ENCODE measurements around the gene DDX11.
A peak's percentile ranks its signal among the peaks of the same experiment; 100 is the strongest.
"Not testable (repeated sequence)": the region's sequence is repeated elsewhere in the genome, so short reads cannot be mapped to it uniquely, and the experiment has no call there.

Gene DDX11

DNA sequence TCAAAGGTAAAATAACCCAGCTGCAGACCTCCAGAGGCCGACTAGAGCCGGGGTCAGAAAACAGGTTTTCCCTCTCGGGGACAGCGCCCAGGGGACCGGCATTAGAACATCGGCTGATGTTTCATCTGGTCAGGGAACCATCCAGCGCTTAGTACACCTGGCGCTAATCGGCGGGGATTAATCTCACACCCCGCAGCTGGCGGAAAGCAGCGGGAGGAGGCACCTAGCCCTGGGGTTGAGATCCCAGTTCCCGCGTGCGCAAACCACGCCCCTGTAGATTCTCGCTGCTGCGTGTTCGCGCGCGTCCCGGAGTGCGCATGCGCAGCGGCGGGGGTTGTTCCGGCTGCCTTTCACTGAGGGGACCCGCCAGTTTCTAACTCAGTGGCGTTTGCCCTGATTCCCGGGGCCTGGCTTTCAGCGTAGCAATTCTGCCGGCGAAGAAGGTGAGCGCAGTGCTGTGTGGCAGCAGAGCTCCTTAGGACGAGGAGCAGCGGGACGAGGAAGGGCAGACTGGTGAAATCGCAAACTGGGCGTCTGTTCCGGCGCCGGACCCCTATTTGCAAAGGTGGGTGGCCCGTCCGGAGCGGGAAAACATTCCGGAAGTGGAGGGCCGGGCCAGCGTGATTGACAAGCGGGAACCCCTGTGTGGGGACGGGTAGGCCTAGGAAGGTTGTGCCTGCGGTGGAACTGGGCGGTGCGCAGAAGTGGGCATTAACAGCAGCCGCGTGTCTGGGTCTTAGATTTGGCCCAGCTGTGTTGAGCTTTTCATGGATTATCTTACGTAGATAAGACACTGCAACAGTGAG lies at the start of gene DDX11:
Gene DDX11 (plus strand): TSS at position 334 of the 806 bp plus-strand sequence. CDS start 4,534 bp downstream, outside the sequence.
- not testable (repeated sequence) for H3K27me3 ChIP-seq (ENCODE audit: control insufficient read depth in 5 of 5, insufficient read depth in 4 of 5, low read length in 5 of 5); H3K9me3 ChIP-seq (ENCODE audit: control insufficient read depth in 5 of 5, low read length in 5 of 5); H3K36me3 ChIP-seq (ENCODE audit: control insufficient read depth in 5 of 5, insufficient read depth in 5 of 5, low read length in 5 of 5)
- Histone ChIP-seq H3K4me3 (ENCODE audit: low read depth in 1 of 5, low read length in 5 of 5) (peak within 1 kb of the TSS; percentile 65 to 91 (median 75)), H3K4me1 (ENCODE audit: control insufficient read depth in 5 of 5, insufficient read depth in 5 of 5, low read length in 5 of 5) (peaks cover 3 to 16% (median 10%) of the 10 kb centered on the region in 5 donors), H3K9ac (ENCODE audit: low read length in 5 of 5) (peak within 1 kb of the TSS; percentile 56 to 84 (median 78)), H3K27ac (ENCODE audit: low read depth, low read length) (peak within 1 kb of the TSS; percentile 69)

DNA sequence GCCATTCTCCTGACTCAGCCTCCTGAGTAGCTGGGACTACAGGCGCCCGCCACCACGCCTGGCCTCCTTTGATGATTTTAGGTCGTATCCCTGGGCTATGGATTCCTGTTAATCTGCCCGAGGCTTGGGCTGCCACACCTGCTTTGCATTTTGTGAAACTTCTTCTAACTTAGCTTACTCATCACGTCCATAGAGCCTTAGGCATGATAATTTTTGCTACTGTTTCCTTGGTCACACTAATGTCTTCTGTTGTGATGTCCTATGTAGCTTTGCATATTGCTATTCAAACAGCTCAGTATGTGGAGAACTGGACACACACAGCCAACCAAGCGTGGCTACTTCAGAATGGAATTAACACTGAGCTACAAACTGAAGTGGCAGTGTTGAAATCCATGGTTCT lies 47.5 kb upstream of the DDX11 start:
- no peaks in the 10 kb centered on the region for H3K36me3 ChIP-seq (ENCODE audit: control insufficient read depth in 5 of 5, insufficient read depth in 5 of 5, low read length in 5 of 5)
- no peaks in the 10 kb centered on the region for H3K27me3 ChIP-seq (ENCODE audit: control insufficient read depth in 5 of 5, insufficient read depth in 4 of 5, low read length in 5 of 5)
- H3K27ac ChIP-seq (ENCODE audit: low read depth, low read length), result no peak overlapping the region
- H3K9me3 ChIP-seq (ENCODE audit: control insufficient read depth in 5 of 5, low read length in 5 of 5), result no peaks in the 10 kb centered on the region
- no peak overlapping the region for H3K4me3 ChIP-seq (ENCODE audit: low read depth in 1 of 5, low read length in 5 of 5)
- no peak overlapping the region for H3K9ac ChIP-seq (ENCODE audit: low read length in 5 of 5)
- H3K4me1 ChIP-seq (ENCODE audit: control insufficient read depth in 5 of 5, insufficient read depth in 5 of 5, low read length in 5 of 5), result peaks cover 0 to 8% (median 0%) of the 10 kb centered on the region in 5 donors

DNA sequence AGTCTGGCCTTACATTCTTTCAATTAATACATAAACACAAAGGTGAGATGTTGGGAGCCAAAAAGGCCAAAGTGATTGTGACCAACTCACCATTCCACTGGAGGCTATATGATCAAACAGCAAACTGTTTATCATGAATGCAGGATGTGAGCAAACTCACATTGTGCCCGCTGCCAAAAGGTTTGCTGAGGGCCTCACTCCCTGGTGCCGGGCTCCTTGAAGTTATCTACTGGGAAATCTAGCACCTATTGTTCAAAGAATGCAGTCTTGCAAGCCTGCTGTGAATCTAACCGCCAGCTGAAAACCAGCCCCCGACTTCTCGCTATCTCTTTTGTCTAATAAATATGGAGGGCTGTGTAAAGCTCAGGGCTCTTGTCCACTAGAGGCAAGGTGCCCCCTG lies 46.7 kb upstream of the DDX11 start:
- not testable (repeated sequence) for H3K27me3 ChIP-seq (ENCODE audit: control insufficient read depth in 5 of 5, insufficient read depth in 4 of 5, low read length in 5 of 5); H3K27ac ChIP-seq (ENCODE audit: low read depth, low read length); H3K4me3 ChIP-seq (ENCODE audit: low read depth in 1 of 5, low read length in 5 of 5); H3K9me3 ChIP-seq (ENCODE audit: control insufficient read depth in 5 of 5, low read length in 5 of 5); H3K4me1 ChIP-seq (ENCODE audit: control insufficient read depth in 5 of 5, insufficient read depth in 5 of 5, low read length in 5 of 5); H3K36me3 ChIP-seq (ENCODE audit: control insufficient read depth in 5 of 5, insufficient read depth in 5 of 5, low read length in 5 of 5); H3K9ac ChIP-seq (ENCODE audit: low read length in 5 of 5)

DNA sequence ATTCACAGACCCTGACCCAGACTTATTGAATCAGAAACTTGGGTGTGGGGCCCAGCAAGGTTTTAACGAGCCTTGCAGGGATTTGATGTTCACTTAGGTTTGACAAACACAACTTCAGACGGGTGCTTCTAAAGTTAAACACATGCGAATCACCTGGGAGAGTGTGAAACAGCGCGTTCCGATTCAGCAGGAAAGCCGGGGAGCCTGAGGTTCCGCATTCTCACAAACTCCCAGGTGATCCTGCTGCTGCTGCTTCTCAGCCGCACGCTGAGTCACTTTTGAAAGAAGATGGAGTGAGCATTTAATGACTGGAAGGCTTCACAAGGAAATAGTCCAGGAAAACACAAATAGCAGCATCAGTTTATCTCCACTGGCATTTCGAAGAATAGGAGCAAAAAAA lies 44.2 kb upstream of the DDX11 start:
- no peaks in the 10 kb centered on the region for H3K4me1 ChIP-seq (ENCODE audit: control insufficient read depth in 5 of 5, insufficient read depth in 5 of 5, low read length in 5 of 5)
- no peaks in the 10 kb centered on the region for H3K27me3 ChIP-seq (ENCODE audit: control insufficient read depth in 5 of 5, insufficient read depth in 4 of 5, low read length in 5 of 5)
- H3K27ac ChIP-seq (ENCODE audit: low read depth, low read length), result no peak overlapping the region
- no peak overlapping the region for H3K4me3 ChIP-seq (ENCODE audit: low read depth in 1 of 5, low read length in 5 of 5)
- H3K36me3 ChIP-seq (ENCODE audit: control insufficient read depth in 5 of 5, insufficient read depth in 5 of 5, low read length in 5 of 5), result no peaks in the 10 kb centered on the region
- H3K9me3 ChIP-seq (ENCODE audit: control insufficient read depth in 5 of 5, low read length in 5 of 5), result no peaks in the 10 kb centered on the region
- no peak overlapping the region for H3K9ac ChIP-seq (ENCODE audit: low read length in 5 of 5)

DNA sequence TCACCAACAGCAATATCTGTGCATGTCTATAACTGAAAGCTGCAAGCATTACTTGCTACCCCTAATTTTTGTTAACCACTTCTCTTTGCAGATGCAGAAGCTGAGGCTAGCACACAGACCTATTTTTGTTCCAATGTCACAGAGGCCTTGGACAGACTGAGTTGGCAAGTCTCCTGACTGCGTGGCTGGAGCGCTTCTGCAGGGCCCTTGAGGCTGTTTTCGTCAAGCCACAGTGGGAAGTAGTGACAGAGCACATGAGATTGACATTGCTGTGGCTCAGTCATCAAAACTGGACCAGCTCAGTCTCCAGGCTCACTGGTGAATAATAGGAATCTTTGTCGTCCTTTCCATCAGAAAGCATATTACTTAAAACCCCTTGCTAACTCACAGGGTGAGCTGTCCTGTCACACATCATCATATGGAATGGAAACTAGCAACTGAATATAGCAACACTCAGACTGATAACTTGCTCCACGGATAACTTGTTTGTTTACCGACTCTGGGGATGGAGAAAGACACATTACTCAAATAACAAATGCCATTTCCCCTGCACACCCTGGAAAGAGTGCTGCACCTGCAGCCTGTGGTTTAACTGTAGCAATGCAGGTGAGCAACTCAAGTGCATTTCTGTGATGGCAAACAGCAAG lies 43.6 kb upstream of the DDX11 start:
- Histone ChIP-seq H3K4me3 (ENCODE audit: low read depth in 1 of 5, low read length in 5 of 5) (no peak overlapping the region), H3K4me1 (ENCODE audit: control insufficient read depth in 5 of 5, insufficient read depth in 5 of 5, low read length in 5 of 5) (no peaks in the 10 kb centered on the region), H3K27me3 (ENCODE audit: control insufficient read depth in 5 of 5, insufficient read depth in 4 of 5, low read length in 5 of 5) (no peaks in the 10 kb centered on the region), H3K9me3 (ENCODE audit: control insufficient read depth in 5 of 5, low read length in 5 of 5) (no peaks in the 10 kb centered on the region), H3K36me3 (ENCODE audit: control insufficient read depth in 5 of 5, insufficient read depth in 5 of 5, low read length in 5 of 5) (no peaks in the 10 kb centered on the region), H3K9ac (ENCODE audit: low read length in 5 of 5) (no peak overlapping the region), H3K27ac (ENCODE audit: low read depth, low read length) (no peak overlapping the region)

DNA sequence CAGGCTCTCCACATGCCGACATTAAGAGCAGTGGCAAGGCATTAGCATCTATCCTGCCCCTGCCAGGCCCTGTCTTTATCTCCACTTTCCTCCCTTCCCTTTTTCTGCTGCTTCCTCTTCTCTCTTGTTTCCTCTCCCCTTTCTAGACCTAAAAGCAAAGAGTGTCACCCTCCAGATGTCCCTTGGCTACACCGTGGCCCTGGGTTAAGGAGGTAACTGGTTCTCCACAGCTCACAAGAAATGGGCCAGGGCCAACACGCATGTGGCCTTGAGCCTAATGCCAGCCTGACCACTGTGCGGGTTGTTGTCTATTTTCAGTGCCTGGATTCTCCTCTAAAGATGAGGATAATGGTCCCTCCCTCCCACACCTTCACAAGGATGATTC lies 41.7 kb upstream of the DDX11 start:
- Histone ChIP-seq H3K27me3 (ENCODE audit: control insufficient read depth in 5 of 5, insufficient read depth in 4 of 5, low read length in 5 of 5) (no peaks in the 10 kb centered on the region), H3K36me3 (ENCODE audit: control insufficient read depth in 5 of 5, insufficient read depth in 5 of 5, low read length in 5 of 5) (no peaks in the 10 kb centered on the region), H3K9ac (ENCODE audit: low read length in 5 of 5) (no peak overlapping the region), H3K4me1 (ENCODE audit: control insufficient read depth in 5 of 5, insufficient read depth in 5 of 5, low read length in 5 of 5) (no peaks in the 10 kb centered on the region), H3K9me3 (ENCODE audit: control insufficient read depth in 5 of 5, low read length in 5 of 5) (no peaks in the 10 kb centered on the region), H3K4me3 (ENCODE audit: low read depth in 1 of 5, low read length in 5 of 5) (no peak overlapping the region), H3K27ac (ENCODE audit: low read depth, low read length) (no peak overlapping the region)

DNA sequence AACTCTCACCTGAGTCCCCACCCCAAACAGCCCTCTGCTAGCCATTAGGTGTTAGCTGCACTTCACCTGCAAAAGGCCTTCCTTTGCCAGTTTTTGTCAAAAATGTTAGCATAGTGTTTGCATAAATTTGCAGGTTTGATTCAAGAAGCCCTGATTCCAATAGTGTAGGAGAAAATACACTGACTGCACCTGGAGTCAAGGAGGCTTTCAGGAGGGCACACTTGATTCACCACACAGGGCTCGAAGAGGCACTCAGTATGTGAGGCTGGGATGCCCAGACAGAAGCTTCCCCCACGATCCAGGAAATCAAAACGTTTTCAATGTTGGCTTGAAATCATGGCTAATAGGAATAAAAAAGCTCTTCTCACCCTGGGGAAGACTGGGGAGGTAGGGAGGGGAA lies 40.5 kb upstream of the DDX11 start:
- H3K36me3 ChIP-seq (ENCODE audit: control insufficient read depth in 5 of 5, insufficient read depth in 5 of 5, low read length in 5 of 5), result no peaks in the 10 kb centered on the region
- no peak overlapping the region for H3K27ac ChIP-seq (ENCODE audit: low read depth, low read length)
- H3K9me3 ChIP-seq (ENCODE audit: control insufficient read depth in 5 of 5, low read length in 5 of 5), result no peaks in the 10 kb centered on the region
- H3K9ac ChIP-seq (ENCODE audit: low read length in 5 of 5), result no peak overlapping the region
- H3K4me1 ChIP-seq (ENCODE audit: control insufficient read depth in 5 of 5, insufficient read depth in 5 of 5, low read length in 5 of 5), result no peaks in the 10 kb centered on the region
- H3K27me3 ChIP-seq (ENCODE audit: control insufficient read depth in 5 of 5, insufficient read depth in 4 of 5, low read length in 5 of 5), result peaks cover 0 to 2% (median 0%) of the 10 kb centered on the region in 5 donors
- H3K4me3 ChIP-seq (ENCODE audit: low read depth in 1 of 5, low read length in 5 of 5), result no peak overlapping the region

DNA sequence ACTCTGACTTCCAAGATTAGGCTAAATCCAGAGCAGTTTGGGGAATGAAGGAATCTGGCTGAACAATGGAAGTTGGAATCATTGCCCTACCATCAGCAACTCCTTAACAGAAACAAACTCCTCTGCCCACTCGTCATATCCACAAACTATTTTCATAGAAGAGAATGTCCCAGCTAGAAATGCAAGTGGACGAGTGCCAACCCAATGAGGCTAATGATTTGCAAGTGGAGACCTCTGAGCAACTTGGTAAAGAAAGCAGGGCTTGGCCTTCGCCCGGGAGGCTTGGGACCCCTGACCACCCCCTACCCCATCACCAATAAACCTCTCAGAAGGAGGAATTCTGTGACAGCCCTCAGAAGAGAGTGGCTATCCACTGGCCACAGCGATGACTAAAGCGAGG lies 40.0 kb upstream of the DDX11 start:
- peaks cover 0 to 2% (median 0%) of the 10 kb centered on the region in 5 donors for H3K27me3 ChIP-seq (ENCODE audit: control insufficient read depth in 5 of 5, insufficient read depth in 4 of 5, low read length in 5 of 5)
- no peak overlapping the region for H3K9ac ChIP-seq (ENCODE audit: low read length in 5 of 5)
- H3K27ac ChIP-seq (ENCODE audit: low read depth, low read length), result no peak overlapping the region
- no peaks in the 10 kb centered on the region for H3K36me3 ChIP-seq (ENCODE audit: control insufficient read depth in 5 of 5, insufficient read depth in 5 of 5, low read length in 5 of 5)
- no peaks in the 10 kb centered on the region for H3K4me1 ChIP-seq (ENCODE audit: control insufficient read depth in 5 of 5, insufficient read depth in 5 of 5, low read length in 5 of 5)
- H3K9me3 ChIP-seq (ENCODE audit: control insufficient read depth in 5 of 5, low read length in 5 of 5), result no peaks in the 10 kb centered on the region
- no peak overlapping the region for H3K4me3 ChIP-seq (ENCODE audit: low read depth in 1 of 5, low read length in 5 of 5)

DNA sequence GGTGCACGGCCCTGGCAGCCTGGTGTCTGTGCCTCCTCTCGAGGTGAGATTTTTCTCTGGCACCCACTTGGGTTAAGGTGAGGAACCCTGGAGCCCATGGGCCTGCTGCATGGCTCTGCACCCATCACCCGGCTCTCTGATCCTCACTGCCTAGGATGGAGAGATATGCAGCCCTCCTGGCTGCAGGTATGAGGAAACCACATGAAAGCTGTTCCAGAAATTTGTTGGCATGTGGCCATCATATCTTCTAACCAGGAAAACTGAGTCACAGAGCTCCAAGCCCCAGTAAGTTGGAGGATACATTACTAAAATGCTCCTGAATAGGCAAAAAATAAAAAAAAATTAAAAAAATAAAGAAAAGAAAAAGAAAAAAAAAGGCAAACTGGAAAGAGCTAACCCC lies 39.3 kb upstream of the DDX11 start:
- H3K36me3 ChIP-seq (ENCODE audit: control insufficient read depth in 5 of 5, insufficient read depth in 5 of 5, low read length in 5 of 5), result no peaks in the 10 kb centered on the region
- H3K27me3 ChIP-seq (ENCODE audit: control insufficient read depth in 5 of 5, insufficient read depth in 4 of 5, low read length in 5 of 5), result peaks cover 0 to 2% (median 0%) of the 10 kb centered on the region in 5 donors
- no peak overlapping the region for H3K27ac ChIP-seq (ENCODE audit: low read depth, low read length)
- no peak overlapping the region for H3K9ac ChIP-seq (ENCODE audit: low read length in 5 of 5)
- no peaks in the 10 kb centered on the region for H3K9me3 ChIP-seq (ENCODE audit: control insufficient read depth in 5 of 5, low read length in 5 of 5)
- H3K4me1 ChIP-seq (ENCODE audit: control insufficient read depth in 5 of 5, insufficient read depth in 5 of 5, low read length in 5 of 5), result no peaks in the 10 kb centered on the region
- no peak overlapping the region for H3K4me3 ChIP-seq (ENCODE audit: low read depth in 1 of 5, low read length in 5 of 5)

DNA sequence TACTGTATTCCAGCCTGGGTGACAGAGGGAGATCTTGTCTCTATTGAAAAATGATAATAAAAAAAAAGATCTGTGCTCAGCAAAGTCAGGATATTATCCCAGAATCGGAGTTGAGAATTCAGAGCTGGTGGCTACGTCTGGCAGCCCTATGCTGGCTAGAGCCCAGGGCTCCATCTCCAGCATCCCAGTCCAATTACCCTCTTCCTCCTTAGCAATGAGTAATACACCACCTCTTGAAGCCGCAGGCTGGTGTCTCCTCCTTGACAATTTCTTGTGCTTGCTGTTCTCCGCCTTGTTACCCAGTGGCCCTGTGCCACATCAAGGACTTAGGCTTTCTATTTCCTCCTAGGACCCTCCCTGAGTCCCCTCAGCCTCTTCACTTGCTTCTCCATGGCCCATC lies 38.4 kb upstream of the DDX11 start:
- no peaks in the 10 kb centered on the region for H3K4me1 ChIP-seq (ENCODE audit: control insufficient read depth in 5 of 5, insufficient read depth in 5 of 5, low read length in 5 of 5)
- H3K27me3 ChIP-seq (ENCODE audit: control insufficient read depth in 5 of 5, insufficient read depth in 4 of 5, low read length in 5 of 5), result peaks cover 0 to 2% (median 0%) of the 10 kb centered on the region in 5 donors
- no peak overlapping the region for H3K9ac ChIP-seq (ENCODE audit: low read length in 5 of 5)
- H3K36me3 ChIP-seq (ENCODE audit: control insufficient read depth in 5 of 5, insufficient read depth in 5 of 5, low read length in 5 of 5), result no peaks in the 10 kb centered on the region
- H3K27ac ChIP-seq (ENCODE audit: low read depth, low read length), result no peak overlapping the region
- no peaks in the 10 kb centered on the region for H3K9me3 ChIP-seq (ENCODE audit: control insufficient read depth in 5 of 5, low read length in 5 of 5)
- H3K4me3 ChIP-seq (ENCODE audit: low read depth in 1 of 5, low read length in 5 of 5), result no peak overlapping the region

All from subcutaneous abdominal adipose tissue (tissue), 5 donors.